Bronchial epithelial cell (primary cell): ENCODE data around the gene VWA8. TPM values are rescaled to one million over a fixed set of nuclear protein-coding genes. Genes with fewer than 3 reads are reported as not detected.

Experiments
- DNase-seq: peaks from one replicate; pipeline ENCODE4 v3.0.0-alpha.2; 2010; ENCODE audit warnings: low read depth
- FAIRE-seq: peaks from 2 replicates; lab custom pipeline; 2011; peaks lifted over from hg19 to GRCh38; lab: Jason Lieb, UNC
- H3K27me3 ChIP-seq: 2 replicates; pipeline ENCODE4 v1.5.1; 2011; ENCODE audit warnings: low read length; ENCODE audit not compliant: control insufficient read depth, insufficient read depth
- H3K36me3 ChIP-seq: 2 replicates; pipeline ENCODE4 v1.5.1; 2011; ENCODE audit warnings: low read length; ENCODE audit not compliant: control insufficient read depth, insufficient read depth
- H3K4me3 ChIP-seq: 2 replicates; pipeline ENCODE4 v1.5.1; 2011; ENCODE audit warnings: mild to moderate bottlenecking, low read depth, low read length, control low read depth
- CTCF ChIP-seq: IDR thresholded peaks from 2 replicates; pipeline ENCODE4 v1.5.1; 2011; ENCODE audit warnings: mild to moderate bottlenecking, moderate library complexity, low read length, control low read depth, inconsistent platforms; ENCODE audit not compliant: insufficient read depth, severe bottlenecking
- total RNA-seq: library from RNA; depleted of rRNA; stranded (reverse); fragments of >200 nt; gene quantifications from 2 replicates; pipeline ENCODE4 v1.2.1, GENCODE V29; 2014

The VWA8 gene
- total RNA-seq, 1 donor from 2014 or later, result 17.1 TPM

- DNase-seq (peak; percentile 95), FAIRE-seq (peak; percentile 73)
- H3K36me3 ChIP-seq, result no peaks in the 10 kb centered on the region
- H3K27me3 ChIP-seq, result no peaks in the 10 kb centered on the region
- TF ChIP-seq CTCF, result no peak
- H3K4me3 ChIP-seq, result no peak overlapping the region
Measured at GRCh38 chr13:41974262-41974900, 13.5 kb upstream of the VWA8 start.

GRCh38 chr13:41973247-41973741 is 12.4 kb upstream of the VWA8 start:
- no peak for DNase-seq
- H3K27me3 ChIP-seq, result no peaks in the 10 kb centered on the region
- no peak for FAIRE-seq
- no peak overlapping the region for H3K4me3 ChIP-seq
- TF ChIP-seq CTCF, result peak; percentile 11
- H3K36me3 ChIP-seq, result no peaks in the 10 kb centered on the region

- DNase-seq, result no peak
- Histone ChIP-seq H3K27me3 (no peaks in the 10 kb centered on the region), H3K4me3 (no peak overlapping the region), H3K36me3 (no peaks in the 10 kb centered on the region)
- TF ChIP-seq CTCF, result no peak
- no peak for FAIRE-seq
Measured at GRCh38 chr13:41971848-41972247, 10.9 kb upstream of the VWA8 start.

GRCh38 chr13:41970918-41971317 is 10.0 kb upstream of the VWA8 start:
- Histone ChIP-seq H3K27me3 (no peaks in the 10 kb centered on the region), H3K4me3 (no peak overlapping the region), H3K36me3 (no peaks in the 10 kb centered on the region)
- DNase-seq, result no peak
- no peak for TF ChIP-seq CTCF
- no peak for FAIRE-seq

GRCh38 chr13:41970022-41970421 is 9.1 kb upstream of the VWA8 start:
- Histone ChIP-seq H3K36me3 (no peaks in the 10 kb centered on the region), H3K4me3 (no peak overlapping the region), H3K27me3 (no peaks in the 10 kb centered on the region)
- no peak for FAIRE-seq
- no peak for TF ChIP-seq CTCF
- DNase-seq, result no peak

GRCh38 chr13:41969072-41969471 is 8.2 kb upstream of the VWA8 start:
- Histone ChIP-seq H3K36me3 (no peaks in the 10 kb centered on the region), H3K4me3 (no peak overlapping the region), H3K27me3 (no peaks in the 10 kb centered on the region)
- FAIRE-seq, result no peak
- TF ChIP-seq CTCF, result no peak
- DNase-seq, result no peak
